ENCODE results near the gene IMMT.

Gene IMMT

DNA sequence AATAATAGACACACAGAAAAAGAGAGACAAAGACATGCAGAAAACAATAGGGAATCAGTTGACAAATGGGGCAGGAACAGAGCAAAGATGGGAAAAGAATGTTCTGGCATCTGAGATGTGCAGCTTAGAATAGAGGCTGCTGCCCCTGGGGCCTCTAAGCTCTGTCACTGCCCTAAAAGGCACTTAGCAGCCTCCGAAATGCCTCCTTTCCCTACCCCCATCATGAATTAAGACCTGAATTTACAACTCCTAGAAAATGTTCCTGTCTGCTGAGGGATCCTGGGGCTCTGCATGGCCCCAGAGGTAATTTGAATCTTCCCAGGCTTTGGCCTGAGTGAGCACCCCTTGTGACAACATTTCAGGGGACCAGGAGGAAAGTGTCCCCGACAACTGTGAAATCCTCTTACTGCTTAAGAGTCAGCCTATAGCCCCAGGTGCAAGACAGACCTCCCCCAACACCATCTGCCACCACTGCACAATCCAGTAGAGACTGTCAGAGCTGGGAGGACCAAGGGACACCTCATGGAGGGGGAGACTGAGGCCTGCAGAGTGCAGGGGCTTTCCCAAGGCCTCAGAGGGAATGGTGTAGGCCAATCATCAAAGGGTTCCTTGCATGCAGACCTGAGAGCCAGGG is 28.8 kb upstream of the IMMT start:
- TF ChIP-seq TAF1 (IDR thresholded peaks at IDR 0.05; ENCODE audit: borderline replicate concordance, insufficient read depth, low read length) (no peak), FOXP2 (optimal IDR thresholded peaks at IDR 0.05; ENCODE audit: borderline replicate concordance, extremely low read depth, extremely low read length, insufficient read depth) (no peak), POLR2AphosphoS5 (IDR thresholded peaks at IDR 0.05; ENCODE audit: low read depth, low read length) (no peak)
- TF ChIP-seq, protein P1, sequence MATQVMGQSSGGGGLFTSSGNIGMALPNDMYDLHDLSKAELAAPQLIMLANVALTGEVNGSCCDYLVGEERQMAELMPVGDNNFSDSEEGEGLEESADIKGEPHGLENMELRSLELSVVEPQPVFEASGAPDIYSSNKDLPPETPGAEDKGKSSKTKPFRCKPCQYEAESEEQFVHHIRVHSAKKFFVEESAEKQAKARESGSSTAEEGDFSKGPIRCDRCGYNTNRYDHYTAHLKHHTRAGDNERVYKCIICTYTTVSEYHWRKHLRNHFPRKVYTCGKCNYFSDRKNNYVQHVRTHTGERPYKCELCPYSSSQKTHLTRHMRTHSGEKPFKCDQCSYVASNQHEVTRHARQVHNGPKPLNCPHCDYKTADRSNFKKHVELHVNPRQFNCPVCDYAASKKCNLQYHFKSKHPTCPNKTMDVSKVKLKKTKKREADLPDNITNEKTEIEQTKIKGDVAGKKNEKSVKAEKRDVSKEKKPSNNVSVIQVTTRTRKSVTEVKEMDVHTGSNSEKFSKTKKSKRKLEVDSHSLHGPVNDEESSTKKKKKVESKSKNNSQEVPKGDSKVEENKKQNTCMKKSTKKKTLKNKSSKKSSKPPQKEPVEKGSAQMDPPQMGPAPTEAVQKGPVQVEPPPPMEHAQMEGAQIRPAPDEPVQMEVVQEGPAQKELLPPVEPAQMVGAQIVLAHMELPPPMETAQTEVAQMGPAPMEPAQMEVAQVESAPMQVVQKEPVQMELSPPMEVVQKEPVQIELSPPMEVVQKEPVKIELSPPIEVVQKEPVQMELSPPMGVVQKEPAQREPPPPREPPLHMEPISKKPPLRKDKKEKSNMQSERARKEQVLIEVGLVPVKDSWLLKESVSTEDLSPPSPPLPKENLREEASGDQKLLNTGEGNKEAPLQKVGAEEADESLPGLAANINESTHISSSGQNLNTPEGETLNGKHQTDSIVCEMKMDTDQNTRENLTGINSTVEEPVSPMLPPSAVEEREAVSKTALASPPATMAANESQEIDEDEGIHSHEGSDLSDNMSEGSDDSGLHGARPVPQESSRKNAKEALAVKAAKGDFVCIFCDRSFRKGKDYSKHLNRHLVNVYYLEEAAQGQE (IDR thresholded peaks at IDR 0.05; ENCODE audit: insufficient read depth in 1 of 2, low read depth in 2 of 2, low read length in 2 of 2): no peak

DNA sequence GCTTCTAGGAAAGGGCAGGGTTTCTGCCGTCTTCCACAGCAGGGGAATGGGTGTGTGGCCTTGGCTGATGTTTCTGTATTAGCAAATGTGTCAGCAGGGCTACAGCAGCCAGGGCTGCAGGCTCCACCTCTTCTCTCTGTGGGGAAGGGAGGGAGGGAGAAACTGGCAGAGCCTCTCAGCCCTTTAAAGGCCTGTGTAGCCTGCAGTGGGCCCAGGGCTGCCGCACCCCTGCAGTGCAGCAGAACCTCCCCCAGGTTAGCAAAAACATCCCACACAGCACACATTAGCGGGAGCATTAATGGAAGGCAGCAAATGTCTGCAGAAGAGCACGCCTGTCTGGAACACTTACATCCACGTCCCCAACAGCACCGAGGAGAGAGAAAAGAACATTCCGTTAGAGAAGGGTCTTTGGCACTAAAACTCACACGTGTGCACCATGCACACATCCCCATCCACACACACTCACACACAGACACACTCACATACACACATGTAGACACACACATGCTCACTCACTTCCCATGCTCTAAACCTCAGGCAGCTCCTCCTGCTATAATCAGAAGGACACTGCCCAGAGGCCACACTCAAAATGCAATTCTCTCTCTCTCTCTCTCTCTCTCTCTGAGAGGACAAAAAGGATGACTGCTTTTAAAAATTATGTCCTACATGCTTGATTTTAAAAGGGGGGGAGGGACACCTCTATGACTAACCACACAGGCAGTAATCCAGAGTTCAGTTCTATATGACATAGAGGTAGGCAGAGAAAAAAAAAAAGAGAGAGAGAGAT is 28.1 kb upstream of the IMMT start:
- no peak for TF ChIP-seq SIN3A (IDR thresholded peaks at IDR 0.05; ENCODE audit: borderline replicate concordance, insufficient read depth, low read length)
- TF ChIP-seq, protein P1 (IDR thresholded peaks at IDR 0.05; ENCODE audit: insufficient read depth in 1 of 2, low read depth in 2 of 2, low read length in 2 of 2): no peak
- no peak for TF ChIP-seq FOXP2 (optimal IDR thresholded peaks at IDR 0.05; ENCODE audit: borderline replicate concordance, extremely low read depth, extremely low read length, insufficient read depth)
- TF ChIP-seq POLR2AphosphoS5 (IDR thresholded peaks at IDR 0.05; ENCODE audit: low read depth, low read length): no peak
- TF ChIP-seq TAF1 (IDR thresholded peaks at IDR 0.05; ENCODE audit: borderline replicate concordance, insufficient read depth, low read length): no peak

- TF ChIP-seq TAF1 (IDR thresholded peaks at IDR 0.05; ENCODE audit: borderline replicate concordance, insufficient read depth, low read length): no peak
- peak; percentile 25 for TF ChIP-seq FOXP2 (optimal IDR thresholded peaks at IDR 0.05; ENCODE audit: borderline replicate concordance, extremely low read depth, extremely low read length, insufficient read depth)
- TF ChIP-seq SIN3A (IDR thresholded peaks at IDR 0.05; ENCODE audit: borderline replicate concordance, insufficient read depth, low read length): no peak
- no peak for TF ChIP-seq POLR2AphosphoS5 (IDR thresholded peaks at IDR 0.05; ENCODE audit: low read depth, low read length)
Measured at GRCh38 chr2:86221066-86221684, 25.9 kb upstream of the IMMT start.

- TF ChIP-seq POLR2AphosphoS5 (IDR thresholded peaks at IDR 0.05; ENCODE audit: low read depth, low read length) (no peak), SIN3A (IDR thresholded peaks at IDR 0.05; ENCODE audit: borderline replicate concordance, insufficient read depth, low read length) (no peak), TAF1 (IDR thresholded peaks at IDR 0.05; ENCODE audit: borderline replicate concordance, insufficient read depth, low read length) (no peak), FOXP2 (optimal IDR thresholded peaks at IDR 0.05; ENCODE audit: borderline replicate concordance, extremely low read depth, extremely low read length, insufficient read depth) (no peak)
- TF ChIP-seq, protein P1 (IDR thresholded peaks at IDR 0.05; ENCODE audit: insufficient read depth in 1 of 2, low read depth in 2 of 2, low read length in 2 of 2): no peak
Measured at GRCh38 chr2:86219896-86220295, 24.6 kb upstream of the IMMT start.

- TF ChIP-seq TAF1 (IDR thresholded peaks at IDR 0.05; ENCODE audit: borderline replicate concordance, insufficient read depth, low read length): no peak
- TF ChIP-seq SIN3A (IDR thresholded peaks at IDR 0.05; ENCODE audit: borderline replicate concordance, insufficient read depth, low read length): no peak
- no peak for TF ChIP-seq POLR2AphosphoS5 (IDR thresholded peaks at IDR 0.05; ENCODE audit: low read depth, low read length)
- no peak for TF ChIP-seq FOXP2 (optimal IDR thresholded peaks at IDR 0.05; ENCODE audit: borderline replicate concordance, extremely low read depth, extremely low read length, insufficient read depth)
- TF ChIP-seq, protein P1 (IDR thresholded peaks at IDR 0.05; ENCODE audit: insufficient read depth in 1 of 2, low read depth in 2 of 2, low read length in 2 of 2): no peak
Measured at GRCh38 chr2:86218124-86218523, 22.9 kb upstream of the IMMT start.
